ENCODE results near the gene LHPP.

GRCh38 chr10:124602121-124602561, 140.5 kb downstream of the LHPP start:
- TF ChIP-seq CTCF (IDR thresholded peaks at IDR 0.05; ENCODE audit: low read depth, low read length) (no peak), MYC (IDR thresholded peaks at IDR 0.05; ENCODE audit: low read depth, low read length) (no peak), POLR2A (IDR thresholded peaks at IDR 0.05; ENCODE audit: extremely low read depth, insufficient read length) (no peak), MAX (IDR thresholded peaks at IDR 0.05; ENCODE audit: low read depth, low read length) (no peak)

Data from NB4 (cell line).